ENCODE measurements around the gene STAT6.

Gene STAT6

DNA sequence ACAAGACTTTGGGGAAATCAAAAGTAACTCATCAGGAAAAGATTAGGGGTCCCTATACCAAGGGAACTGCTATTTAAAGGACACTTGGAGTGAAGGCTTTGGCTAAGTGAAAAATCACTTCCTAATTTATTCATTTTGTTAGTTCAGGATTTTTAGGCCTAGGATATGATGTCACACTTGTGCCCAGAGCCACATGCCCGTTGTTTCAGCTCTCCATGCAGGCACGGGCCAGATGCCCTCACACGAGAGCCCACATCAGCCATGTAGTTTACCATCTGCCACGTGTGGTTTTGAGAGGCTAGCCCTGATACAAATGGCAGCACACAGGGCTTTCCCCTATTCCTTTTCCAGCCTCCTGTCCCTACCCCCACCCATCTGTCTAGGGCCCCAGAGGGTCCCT lies 48.1 kb upstream of the STAT6 start:
- Histone ChIP-seq H3K9ac (ENCODE audit: low read depth, low read length, poor library complexity, severe bottlenecking) (no peak overlapping the region), H3K9me2 (replicated peaks; ENCODE audit: low read depth, low read length) (no peaks in the 10 kb centered on the region), H3K9me3 (ENCODE audit: insufficient read depth, low read depth, low read length) (no peaks in the 10 kb centered on the region), H4K20me1 (ENCODE audit: insufficient read depth, low read length, poor library complexity, severe bottlenecking) (no peaks in the 10 kb centered on the region), H3K27me3 (ENCODE audit: insufficient read depth, low read length, poor library complexity, severe bottlenecking) (no peaks in the 10 kb centered on the region), H3F3A (ENCODE audit: low read depth) (no peaks in the 10 kb centered on the region), H3K36me3 (ENCODE audit: insufficient read depth, low read length) (no peaks in the 10 kb centered on the region), H3K4me1 (ENCODE audit: insufficient read depth, low read length, poor library complexity, severe bottlenecking) (peaks cover 16% of the 10 kb centered on the region), H2AFZ (ENCODE audit: low read length) (no peak overlapping the region), H3K4me3 (ENCODE audit: low read length, poor library complexity, severe bottlenecking) (no peak overlapping the region), H3K4me2 (ENCODE audit: low read depth, low read length, poor library complexity, severe bottlenecking) (no peak overlapping the region), H3K79me2 (ENCODE audit: insufficient read depth, low read length) (no peaks in the 10 kb centered on the region)
- no peak for TF ChIP-seq EZH2phosphoT487 (IDR thresholded peaks at IDR 0.05; ENCODE audit: borderline replicate concordance)
- TF ChIP-seq, protein P1, sequence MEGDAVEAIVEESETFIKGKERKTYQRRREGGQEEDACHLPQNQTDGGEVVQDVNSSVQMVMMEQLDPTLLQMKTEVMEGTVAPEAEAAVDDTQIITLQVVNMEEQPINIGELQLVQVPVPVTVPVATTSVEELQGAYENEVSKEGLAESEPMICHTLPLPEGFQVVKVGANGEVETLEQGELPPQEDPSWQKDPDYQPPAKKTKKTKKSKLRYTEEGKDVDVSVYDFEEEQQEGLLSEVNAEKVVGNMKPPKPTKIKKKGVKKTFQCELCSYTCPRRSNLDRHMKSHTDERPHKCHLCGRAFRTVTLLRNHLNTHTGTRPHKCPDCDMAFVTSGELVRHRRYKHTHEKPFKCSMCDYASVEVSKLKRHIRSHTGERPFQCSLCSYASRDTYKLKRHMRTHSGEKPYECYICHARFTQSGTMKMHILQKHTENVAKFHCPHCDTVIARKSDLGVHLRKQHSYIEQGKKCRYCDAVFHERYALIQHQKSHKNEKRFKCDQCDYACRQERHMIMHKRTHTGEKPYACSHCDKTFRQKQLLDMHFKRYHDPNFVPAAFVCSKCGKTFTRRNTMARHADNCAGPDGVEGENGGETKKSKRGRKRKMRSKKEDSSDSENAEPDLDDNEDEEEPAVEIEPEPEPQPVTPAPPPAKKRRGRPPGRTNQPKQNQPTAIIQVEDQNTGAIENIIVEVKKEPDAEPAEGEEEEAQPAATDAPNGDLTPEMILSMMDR (conservative IDR thresholded peaks at IDR 0.05; ENCODE audit: low read length), result no peak

DNA sequence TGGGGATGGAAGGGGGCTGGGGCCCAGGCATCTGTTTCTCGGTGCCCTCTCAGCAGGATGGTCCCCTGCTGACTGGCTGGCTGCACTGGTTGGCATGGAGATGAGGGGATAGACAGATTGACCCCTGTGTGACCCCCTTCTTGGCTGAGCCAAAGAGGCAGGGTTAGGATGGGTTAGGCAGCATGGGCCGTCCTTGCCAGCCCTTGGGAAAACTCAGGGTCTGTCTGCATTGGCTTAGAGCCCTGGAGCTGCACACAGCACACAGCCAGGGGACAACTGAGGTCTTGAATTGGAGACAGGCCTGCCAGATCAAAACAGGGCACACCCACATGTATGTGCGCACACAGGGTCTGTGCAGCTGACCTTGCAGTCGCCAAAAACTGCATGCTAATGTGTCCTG lies 47.5 kb upstream of the STAT6 start:
- peak overlapping the region; percentile 55 for H3K4me2 ChIP-seq (ENCODE audit: low read depth, low read length, poor library complexity, severe bottlenecking)
- peaks cover 16% of the 10 kb centered on the region for H3K4me1 ChIP-seq (ENCODE audit: insufficient read depth, low read length, poor library complexity, severe bottlenecking)
- H3K36me3 ChIP-seq (ENCODE audit: insufficient read depth, low read length), result no peaks in the 10 kb centered on the region
- H3K4me3 ChIP-seq (ENCODE audit: low read length, poor library complexity, severe bottlenecking), result no peak overlapping the region
- TF ChIP-seq, protein P1 (conservative IDR thresholded peaks at IDR 0.05; ENCODE audit: low read length), result no peak
- no peak for TF ChIP-seq EZH2phosphoT487 (IDR thresholded peaks at IDR 0.05; ENCODE audit: borderline replicate concordance)
- H3K9me2 ChIP-seq (replicated peaks; ENCODE audit: low read depth, low read length), result no peaks in the 10 kb centered on the region
- H3K9ac ChIP-seq (ENCODE audit: low read depth, low read length, poor library complexity, severe bottlenecking), result no peak overlapping the region
- no peaks in the 10 kb centered on the region for H3K9me3 ChIP-seq (ENCODE audit: insufficient read depth, low read depth, low read length)
- no peaks in the 10 kb centered on the region for H3F3A ChIP-seq (ENCODE audit: low read depth)
- H4K20me1 ChIP-seq (ENCODE audit: insufficient read depth, low read length, poor library complexity, severe bottlenecking), result no peaks in the 10 kb centered on the region
- no peak overlapping the region for H2AFZ ChIP-seq (ENCODE audit: low read length)
- H3K27me3 ChIP-seq (ENCODE audit: insufficient read depth, low read length, poor library complexity, severe bottlenecking), result no peaks in the 10 kb centered on the region
- H3K79me2 ChIP-seq (ENCODE audit: insufficient read depth, low read length), result no peaks in the 10 kb centered on the region

DNA sequence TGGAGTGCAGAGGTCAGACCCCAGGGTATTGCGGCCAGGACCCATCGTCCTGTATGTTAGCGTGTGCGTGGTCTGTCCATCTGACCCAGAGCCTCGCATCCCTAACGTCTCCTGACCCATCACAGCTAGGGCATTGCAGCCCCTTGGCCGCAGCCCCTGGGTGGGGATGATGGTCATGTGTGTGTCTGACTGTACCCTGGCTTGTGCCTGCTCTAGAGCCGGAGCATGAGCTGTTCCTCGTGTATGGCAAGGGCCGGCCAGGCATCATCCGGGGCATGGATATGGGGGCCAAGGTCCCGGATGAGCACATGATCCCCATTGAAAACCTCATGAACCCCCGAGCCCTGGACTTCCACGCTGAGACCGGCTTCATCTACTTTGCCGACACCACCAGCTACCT lies 47.0 kb upstream of the STAT6 start:
- TF ChIP-seq, protein P1 (conservative IDR thresholded peaks at IDR 0.05; ENCODE audit: low read length), result no peak
- TF ChIP-seq EZH2phosphoT487 (IDR thresholded peaks at IDR 0.05; ENCODE audit: borderline replicate concordance), result no peak
- Histone ChIP-seq H3K9me3 (ENCODE audit: insufficient read depth, low read depth, low read length) (no peaks in the 10 kb centered on the region), H3K4me1 (ENCODE audit: insufficient read depth, low read length, poor library complexity, severe bottlenecking) (peaks cover 16% of the 10 kb centered on the region), H3K9ac (ENCODE audit: low read depth, low read length, poor library complexity, severe bottlenecking) (no peak overlapping the region), H3K36me3 (ENCODE audit: insufficient read depth, low read length) (no peaks in the 10 kb centered on the region), H3K9me2 (replicated peaks; ENCODE audit: low read depth, low read length) (no peaks in the 10 kb centered on the region), H3K27me3 (ENCODE audit: insufficient read depth, low read length, poor library complexity, severe bottlenecking) (no peaks in the 10 kb centered on the region), H3K4me2 (ENCODE audit: low read depth, low read length, poor library complexity, severe bottlenecking) (peak overlapping the region; percentile 55), H3F3A (ENCODE audit: low read depth) (no peaks in the 10 kb centered on the region), H3K4me3 (ENCODE audit: low read length, poor library complexity, severe bottlenecking) (no peak overlapping the region), H3K79me2 (ENCODE audit: insufficient read depth, low read length) (no peaks in the 10 kb centered on the region), H4K20me1 (ENCODE audit: insufficient read depth, low read length, poor library complexity, severe bottlenecking) (no peaks in the 10 kb centered on the region), H2AFZ (ENCODE audit: low read length) (no peak overlapping the region)
